Mesenchymal stem cell (in vitro differentiated cells and primary cell): ENCODE measurements around the gene ATP5ME.

Experiments
- DNase-seq: peaks from one replicate; pipeline ENCODE4 v3.0.0-alpha.2; 2013
- H2AFZ ChIP-seq: one replicate; pipeline ENCODE4 v1.6.1; 2013; ENCODE audit warnings: low read depth, mild to moderate bottlenecking, control low read depth, inconsistent platforms, low read length, moderate library complexity
- H2AK5ac ChIP-seq: 2 replicates; pipeline ENCODE4 v1.6.1; 2013; ENCODE audit warnings: low read length, moderate library complexity, mild to moderate bottlenecking, inconsistent platforms; ENCODE audit not compliant: severe bottlenecking
- H2BK120ac ChIP-seq: one replicate; pipeline ENCODE4 v1.6.1; 2013; ENCODE audit warnings: low read depth, mild to moderate bottlenecking, inconsistent platforms, low read length, moderate library complexity
- H2BK12ac ChIP-seq, 2 experiments: one replicate each; pipeline ENCODE4 v1.6.1; 2013; ENCODE audit warnings: inconsistent platforms in 2 of 2, low read length in 2 of 2, mild to moderate bottlenecking in 2 of 2, moderate library complexity in 2 of 2, control low read depth in 1 of 2
- H2BK15ac ChIP-seq: one replicate; pipeline ENCODE4 v1.6.1; 2013; ENCODE audit warnings: mild to moderate bottlenecking, low read depth, inconsistent platforms; ENCODE audit not compliant: poor library complexity, severe bottlenecking
- H2BK5ac ChIP-seq: 2 replicates; pipeline ENCODE4 v1.6.1; 2013; ENCODE audit warnings: low read depth, mild to moderate bottlenecking, low read length, control low read depth, inconsistent platforms; ENCODE audit not compliant: poor library complexity, severe bottlenecking
- H3K14ac ChIP-seq, 2 experiments: one replicate each; pipeline ENCODE4 v1.6.1; 2013; ENCODE audit warnings: inconsistent platforms in 2 of 2, low read length in 2 of 2, control low read depth in 1 of 2, mild to moderate bottlenecking in 1 of 2, moderate library complexity in 1 of 2
- H3K18ac ChIP-seq, 2 experiments: one replicate each; pipeline ENCODE4 v1.6.1; 2013; ENCODE audit warnings: inconsistent platforms in 2 of 2, low read length in 2 of 2, control low read depth in 1 of 2, low read depth in 1 of 2, mild to moderate bottlenecking in 1 of 2
- H3K23ac ChIP-seq, 2 experiments: one replicate each; pipeline ENCODE4 v1.6.1; 2013; ENCODE audit warnings: inconsistent platforms in 2 of 2, low read length in 2 of 2, mild to moderate bottlenecking in 2 of 2, moderate library complexity in 2 of 2, control low read depth in 1 of 2
- H3K27ac ChIP-seq: 2 replicates; pipeline ENCODE4 v1.5.1; 2013; ENCODE audit warnings: mild to moderate bottlenecking, moderate library complexity, low read length, control low read depth, inconsistent platforms; ENCODE audit not compliant: poor library complexity, severe bottlenecking
- H3K27me3 ChIP-seq, 2 experiments: 2 replicates each; pipeline versions ENCODE4 v1.6.1 to v1.7.0; 2013; ENCODE audit warnings: low read length in 2 of 2, mild to moderate bottlenecking in 2 of 2, moderate library complexity in 2 of 2, control low read depth in 1 of 2, inconsistent platforms in 1 of 2; ENCODE audit not compliant: control insufficient read depth in 1 of 2, insufficient read depth in 1 of 2
- H3K36me3 ChIP-seq, 2 experiments: 2 replicates each; pipeline versions ENCODE4 v1.6.1 to v1.7.0; 2013; ENCODE audit warnings: low read length in 2 of 2, control low read depth in 1 of 2, inconsistent platforms in 1 of 2, low read depth in 1 of 2, mild to moderate bottlenecking in 1 of 2; ENCODE audit not compliant: insufficient read depth in 2 of 2, control insufficient read depth in 1 of 2
- H3K4ac ChIP-seq, 2 experiments: one replicate each; pipeline ENCODE4 v1.6.1; 2013; ENCODE audit warnings: inconsistent platforms in 2 of 2, low read length in 2 of 2, mild to moderate bottlenecking in 2 of 2, moderate library complexity in 2 of 2, control low read depth in 1 of 2, low read depth in 1 of 2
- H3K4me1 ChIP-seq: 2 replicates; pipeline ENCODE4 v1.6.1; 2013; ENCODE audit warnings: low read depth, low read length, control low read depth; ENCODE audit not compliant: control insufficient read depth, insufficient read depth
- H3K4me2 ChIP-seq: 2 replicates; pipeline ENCODE4 v1.6.1; 2013; ENCODE audit warnings: low read length, mild to moderate bottlenecking, inconsistent platforms; ENCODE audit not compliant: poor library complexity, severe bottlenecking
- H3K4me3 ChIP-seq, 2 experiments: 2 replicates each; pipeline versions ENCODE4 v1.5.1 to v1.7.0; 2013; ENCODE audit warnings: low read length in 2 of 2, mild to moderate bottlenecking in 2 of 2, control low read depth in 1 of 2, low read depth in 1 of 2; ENCODE audit not compliant: insufficient read depth in 1 of 2
- H3K79me1 ChIP-seq: replicated peaks from 2 replicates; pipeline ENCODE4 v1.6.1; 2013; ENCODE audit warnings: mild to moderate bottlenecking, control low read depth, low read length, inconsistent platforms; ENCODE audit not compliant: poor library complexity, severe bottlenecking
- H3K9ac ChIP-seq: 2 replicates; pipeline ENCODE4 v1.7.0; 2013; ENCODE audit warnings: mild to moderate bottlenecking, low read length, moderate library complexity
- H3K9me3 ChIP-seq: 2 replicates; pipeline ENCODE4 v1.7.0; 2013; ENCODE audit warnings: mild to moderate bottlenecking, low read length; ENCODE audit not compliant: control insufficient read depth
- H4K8ac ChIP-seq: one replicate; pipeline ENCODE4 v1.6.1; 2013; ENCODE audit warnings: inconsistent platforms, mild to moderate bottlenecking, low read length, moderate library complexity
- H4K91ac ChIP-seq: one replicate; pipeline ENCODE4 v1.6.1; 2013; ENCODE audit warnings: mild to moderate bottlenecking, low read length, inconsistent platforms
- WGBS: methylation state at CpG from one replicate; pipeline ENCODE4 v1.1.7; 2013; ENCODE audit warnings: mixed read lengths; 5-methylcytosine and 5-hydroxymethylcytosine counted together

Gene ATP5ME

GRCh38 chr4:650951-651883, 22.9 kb downstream of the ATP5ME start:
- Histone ChIP-seq H3K4me2 (no peak overlapping the region), H4K8ac (no peak overlapping the region), H2AFZ (no peak overlapping the region), H2BK15ac (no peak overlapping the region), H3K27ac (no peak overlapping the region), H2BK12ac (no peak overlapping the region), H3K4me3 (no peak overlapping the region), H3K18ac (no peak overlapping the region), H2AK5ac (no peak overlapping the region), H3K23ac (no peak overlapping the region), H3K36me3 (no peaks in the 10 kb centered on the region), H2BK5ac (no peak overlapping the region), H4K91ac (no peak overlapping the region), H3K4me1 (no peaks in the 10 kb centered on the region), H3K9me3 (no peaks in the 10 kb centered on the region), H3K9ac (no peak overlapping the region), H3K27me3 (peaks cover 0 to 65% of the 10 kb centered on the region in 2 experiments), H3K79me1 (no peaks in the 10 kb centered on the region), H3K4ac (no peak overlapping the region), H3K14ac (no peak overlapping the region), H2BK120ac (no peak overlapping the region)
- DNase-seq: no peak
- 83% methylated on average over 43 of the region's 49 CpGs for WGBS

- DNase-seq: no peak
- Histone ChIP-seq H2BK5ac (no peak overlapping the region), H3K23ac (no peak overlapping the region), H3K27ac (no peak overlapping the region), H2AFZ (no peak overlapping the region), H2BK12ac (no peak overlapping the region), H3K4me1 (no peaks in the 10 kb centered on the region), H2AK5ac (no peak overlapping the region), H3K79me1 (no peaks in the 10 kb centered on the region), H3K9me3 (no peaks in the 10 kb centered on the region), H3K4me2 (no peak overlapping the region), H3K36me3 (no peaks in the 10 kb centered on the region), H2BK15ac (no peak overlapping the region), H3K27me3 (peaks cover 0 to 58% of the 10 kb centered on the region in 2 experiments), H3K4ac (no peak overlapping the region), H3K18ac (no peak overlapping the region), H4K8ac (no peak overlapping the region), H2BK120ac (no peak overlapping the region), H3K9ac (no peak overlapping the region), H4K91ac (no peak overlapping the region), H3K4me3 (no peak overlapping the region), H3K14ac (no peak overlapping the region)
- WGBS: 94% methylated on average over 18 of the region's 18 CpGs
Measured at GRCh38 chr4:650461-650860, 23.6 kb downstream of the ATP5ME start.

- H3K4me3 ChIP-seq: no peak overlapping the region
- H3K23ac ChIP-seq: no peak overlapping the region
- no peak overlapping the region for H3K27ac ChIP-seq
- no peak overlapping the region for H2BK120ac ChIP-seq
- H4K91ac ChIP-seq: no peak overlapping the region
- H4K8ac ChIP-seq: no peak overlapping the region
- no peak overlapping the region for H2AK5ac ChIP-seq
- no peak overlapping the region for H2BK15ac ChIP-seq
- no peaks in the 10 kb centered on the region for H3K4me1 ChIP-seq
- no peak overlapping the region for H3K4ac ChIP-seq
- no peak overlapping the region for H2BK5ac ChIP-seq
- H3K18ac ChIP-seq: no peak overlapping the region
- no peak overlapping the region for H3K14ac ChIP-seq
- peaks cover 0 to 51% of the 10 kb centered on the region in 2 experiments for H3K27me3 ChIP-seq
- WGBS: 88% methylated on average over 13 of the region's 13 CpGs
- no peak overlapping the region for H3K9ac ChIP-seq
- no peaks in the 10 kb centered on the region for H3K79me1 ChIP-seq
- H2AFZ ChIP-seq: no peak overlapping the region
- no peaks in the 10 kb centered on the region for H3K36me3 ChIP-seq
- no peak for DNase-seq
- H2BK12ac ChIP-seq: no peak overlapping the region
- H3K4me2 ChIP-seq: no peak overlapping the region
- H3K9me3 ChIP-seq: no peaks in the 10 kb centered on the region
Measured at GRCh38 chr4:649751-650310, 24.2 kb downstream of the ATP5ME start.

GRCh38 chr4:649293-649625, 24.8 kb downstream of the ATP5ME start:
- no peak overlapping the region for H3K4ac ChIP-seq
- H3K4me2 ChIP-seq: no peak overlapping the region
- H3K14ac ChIP-seq: no peak overlapping the region
- no peak overlapping the region for H2AFZ ChIP-seq
- 86% methylated on average over 7 of the region's 7 CpGs for WGBS
- no peaks in the 10 kb centered on the region for H3K79me1 ChIP-seq
- H3K18ac ChIP-seq: no peak overlapping the region
- no peak overlapping the region for H2BK120ac ChIP-seq
- H2BK5ac ChIP-seq: no peak overlapping the region
- no peaks in the 10 kb centered on the region for H3K4me1 ChIP-seq
- H2BK12ac ChIP-seq: no peak overlapping the region
- H3K27me3 ChIP-seq: peaks cover 0 to 47% of the 10 kb centered on the region in 2 experiments
- no peak overlapping the region for H3K9ac ChIP-seq
- no peak overlapping the region for H3K4me3 ChIP-seq
- no peak overlapping the region for H4K91ac ChIP-seq
- no peak overlapping the region for H3K27ac ChIP-seq
- no peaks in the 10 kb centered on the region for H3K9me3 ChIP-seq
- no peak overlapping the region for H4K8ac ChIP-seq
- H3K23ac ChIP-seq: no peak overlapping the region
- no peak overlapping the region for H2BK15ac ChIP-seq
- no peak overlapping the region for H2AK5ac ChIP-seq
- no peak for DNase-seq
- H3K36me3 ChIP-seq: no peaks in the 10 kb centered on the region
